ENCODE measurements around the gene PRSS57.

- TF ChIP-seq, protein P1, sequence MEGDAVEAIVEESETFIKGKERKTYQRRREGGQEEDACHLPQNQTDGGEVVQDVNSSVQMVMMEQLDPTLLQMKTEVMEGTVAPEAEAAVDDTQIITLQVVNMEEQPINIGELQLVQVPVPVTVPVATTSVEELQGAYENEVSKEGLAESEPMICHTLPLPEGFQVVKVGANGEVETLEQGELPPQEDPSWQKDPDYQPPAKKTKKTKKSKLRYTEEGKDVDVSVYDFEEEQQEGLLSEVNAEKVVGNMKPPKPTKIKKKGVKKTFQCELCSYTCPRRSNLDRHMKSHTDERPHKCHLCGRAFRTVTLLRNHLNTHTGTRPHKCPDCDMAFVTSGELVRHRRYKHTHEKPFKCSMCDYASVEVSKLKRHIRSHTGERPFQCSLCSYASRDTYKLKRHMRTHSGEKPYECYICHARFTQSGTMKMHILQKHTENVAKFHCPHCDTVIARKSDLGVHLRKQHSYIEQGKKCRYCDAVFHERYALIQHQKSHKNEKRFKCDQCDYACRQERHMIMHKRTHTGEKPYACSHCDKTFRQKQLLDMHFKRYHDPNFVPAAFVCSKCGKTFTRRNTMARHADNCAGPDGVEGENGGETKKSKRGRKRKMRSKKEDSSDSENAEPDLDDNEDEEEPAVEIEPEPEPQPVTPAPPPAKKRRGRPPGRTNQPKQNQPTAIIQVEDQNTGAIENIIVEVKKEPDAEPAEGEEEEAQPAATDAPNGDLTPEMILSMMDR (IDR thresholded peaks at IDR 0.05), result no peak
- TF ChIP-seq POLR2A (IDR thresholded peaks at IDR 0.05), result no peak
Measured at GRCh38 chr19:658059-658839, 37.0 kb downstream of the PRSS57 start.
